WTC11 (cell line): ENCODE data around the gene MKLN1. TPM values are rescaled to one million over a fixed set of nuclear protein-coding genes. Genes with fewer than 3 reads are reported as not detected.

Experiments used
- ATAC-seq: fragments of 200-7000 bp; cut with Tn5 transposase; 2 replicates; pipeline ENCODE4 v1.10.0; 2021; ENCODE audit warnings: mild to moderate bottlenecking, moderate library complexity
- Bru-seq: library from RNA; stranded (reverse); fragments of 400-500 nt; gene quantifications from one replicate; lab custom pipeline; 2021; lab: Mats Ljungman, UMichigan
- CTCF ChIA-PET: fragments of 300-600 bp; sonication (Branson Sonifier 250); formaldehyde crosslinking; loops from one replicate; lab custom pipeline; 2021; ENCODE audit warnings: antibody characterized with exemption; lab: Charles Lee
- POLR2A ChIA-PET: fragments of 350-600 bp; sonication (Branson Sonifier 250); formaldehyde crosslinking; loops from one replicate; lab custom pipeline; 2021; ENCODE audit warnings: antibody characterized with exemption; lab: Charles Lee
- DNase-seq: peaks from one replicate; pipeline ENCODE4 v3.0.0; 2021; ENCODE audit warnings: low spot score
- H3K27ac Mint-ChIP-seq: 2 replicates; pipeline ENCODE4 v1.8.0; 2021; ENCODE audit warnings: mixed read lengths
- H3K27me3 Mint-ChIP-seq: 2 replicates; pipeline ENCODE4 v1.8.0; 2021; ENCODE audit warnings: low read depth, mild to moderate bottlenecking, moderate library complexity, mixed read lengths
- H3K36me3 Mint-ChIP-seq: 2 replicates; pipeline ENCODE4 v1.8.0; 2021; ENCODE audit warnings: mixed read lengths
- H3K4me1 Mint-ChIP-seq: 2 replicates; pipeline ENCODE4 v1.8.0; 2022; ENCODE audit warnings: mixed read lengths
- H3K4me3 Mint-ChIP-seq: 2 replicates; pipeline ENCODE4 v1.8.0; 2021; ENCODE audit warnings: mild to moderate bottlenecking, moderate library complexity, mixed read lengths
- H3K9me3 Mint-ChIP-seq: 2 replicates; pipeline ENCODE4 v1.8.0; 2021; ENCODE audit warnings: mixed read lengths
- ELF4 ChIP-seq: sonication (generic); formaldehyde crosslinking; IDR thresholded peaks from 2 replicates; pipeline ENCODE4 v1.8.1; 2022; ENCODE audit warnings: low read depth, mild to moderate bottlenecking, moderate library complexity, missing genetic modification reagents
- ESRRA ChIP-seq: sonication (generic); formaldehyde crosslinking; IDR thresholded peaks from 2 replicates; pipeline ENCODE4 v1.8.1; 2022; ENCODE audit warnings: mild to moderate bottlenecking, missing genetic modification reagents, borderline replicate concordance
- ETV6 ChIP-seq: sonication (generic); formaldehyde crosslinking; IDR thresholded peaks from 2 replicates; pipeline ENCODE4 v1.8.1; 2022; ENCODE audit warnings: mild to moderate bottlenecking, missing genetic modification reagents
- FOXK1 ChIP-seq: sonication (generic); formaldehyde crosslinking; IDR thresholded peaks from 2 replicates; pipeline ENCODE4 v1.8.0; 2022; ENCODE audit warnings: mild to moderate bottlenecking, moderate library complexity, missing genetic modification reagents
- FOXP1 ChIP-seq: sonication (generic); formaldehyde crosslinking; IDR thresholded peaks from 2 replicates; pipeline ENCODE4 v1.8.0; 2022; ENCODE audit warnings: missing genetic modification reagents, mild to moderate bottlenecking, moderate library complexity, borderline replicate concordance
- JUN ChIP-seq: sonication (generic); formaldehyde crosslinking; IDR thresholded peaks from 2 replicates; pipeline ENCODE4 v1.8.0; 2023; ENCODE audit warnings: mild to moderate bottlenecking, missing genetic modification reagents
- NFATC4 ChIP-seq: fragments of 250-450 bp; sonication (Bioruptor Pico); IDR thresholded peaks from 2 replicates; pipeline ENCODE4 v1.9.0; 2021; ENCODE audit warnings: mild to moderate bottlenecking
- PRRX2 ChIP-seq: fragments of 250-450 bp; sonication (Bioruptor Pico); IDR thresholded peaks from 2 replicates; pipeline ENCODE4 v1.8.0; 2021; ENCODE audit warnings: mild to moderate bottlenecking
- SMAD3 ChIP-seq: sonication (generic); formaldehyde crosslinking; IDR thresholded peaks from 2 replicates; pipeline ENCODE4 v1.8.0; 2022; ENCODE audit warnings: missing genetic modification reagents, mild to moderate bottlenecking, borderline replicate concordance
- TCF7 ChIP-seq: sonication (generic); formaldehyde crosslinking; IDR thresholded peaks from 2 replicates; pipeline ENCODE4 v1.8.0; 2022; ENCODE audit warnings: mild to moderate bottlenecking, low read depth, missing genetic modification reagents, moderate library complexity
- TEAD1 ChIP-seq: sonication (generic); formaldehyde crosslinking; IDR thresholded peaks from 2 replicates; pipeline ENCODE4 v1.8.0; 2022; ENCODE audit warnings: mild to moderate bottlenecking, missing genetic modification reagents
- TP53 ChIP-seq: sonication (generic); formaldehyde crosslinking; IDR thresholded peaks from 2 replicates; pipeline ENCODE4 v1.8.1; 2023; ENCODE audit warnings: mild to moderate bottlenecking, missing genetic modification reagents
- ZNF232 ChIP-seq: sonication (generic); formaldehyde crosslinking; IDR thresholded peaks from 2 replicates; pipeline ENCODE4 v1.8.0; 2022; ENCODE audit warnings: mild to moderate bottlenecking, missing genetic modification reagents
- ZNF317 ChIP-seq: sonication (generic); formaldehyde crosslinking; IDR thresholded peaks from 2 replicates; pipeline ENCODE4 v1.8.1; 2023; ENCODE audit warnings: low read depth, mild to moderate bottlenecking, moderate library complexity, missing genetic modification reagents, borderline replicate concordance
- long read RNA-seq, 3 experiments: library from RNA in 1 of 3; library from capped mRNA in 1 of 3; library from polyadenylated mRNA in 1 of 3; unstranded in 2 of 3; stranded (forward) in 1 of 3; transcript quantifications; one replicate each; pipeline ENCODE4 v2.0.0, GENCODE V29; 2021
- total RNA-seq: library from RNA; stranded (reverse); gene quantifications from 3 replicates; pipeline ENCODE4 v1.2.3, GENCODE V29; 2021
- TF ChIP-seq, protein P1 (sequence below): fragments of 200-600 bp; IDR thresholded peaks from 2 replicates; pipeline ENCODE4 v1.8.0; 2022; ENCODE audit warnings: antibody characterized with exemption
- TF ChIP-seq, protein P2 (sequence below): sonication (generic); formaldehyde crosslinking; IDR thresholded peaks from 2 replicates; pipeline ENCODE4 v1.8.1; 2022; ENCODE audit warnings: low read depth, missing genetic modification reagents, borderline replicate concordance
- TF ChIP-seq, protein P3 (sequence below): sonication (generic); formaldehyde crosslinking; IDR thresholded peaks from 2 replicates; pipeline ENCODE4 v1.8.0; 2022; ENCODE audit warnings: mild to moderate bottlenecking, missing genetic modification reagents
- TF ChIP-seq, protein P4 (sequence below): sonication (generic); formaldehyde crosslinking; IDR thresholded peaks from 2 replicates; pipeline ENCODE4 v1.8.0; 2023; ENCODE audit warnings: missing genetic modification reagents, mild to moderate bottlenecking, borderline replicate concordance
- TF ChIP-seq, protein P5 (sequence below): sonication (generic); formaldehyde crosslinking; IDR thresholded peaks from 2 replicates; pipeline ENCODE4 v1.8.0; 2022; ENCODE audit warnings: mild to moderate bottlenecking, missing genetic modification reagents
- TF ChIP-seq, protein P6 (sequence below): fragments of 250-450 bp; sonication (Bioruptor Pico); IDR thresholded peaks from 2 replicates; pipeline ENCODE4 v1.9.0; 2021; ENCODE audit warnings: moderate library complexity, mild to moderate bottlenecking, inconsistent platforms, borderline replicate concordance
- TF ChIP-seq, protein P7 (sequence below): sonication (generic); formaldehyde crosslinking; IDR thresholded peaks from 2 replicates; pipeline ENCODE4 v1.8.1; 2023; ENCODE audit warnings: mild to moderate bottlenecking, missing genetic modification reagents
- TF ChIP-seq, protein P8 (sequence below): sonication (generic); formaldehyde crosslinking; IDR thresholded peaks from 2 replicates; pipeline ENCODE4 v1.8.1; 2022; ENCODE audit warnings: mild to moderate bottlenecking, moderate library complexity, missing genetic modification reagents

The MKLN1 gene
- total RNA-seq (37.6 to 40.9 TPM (median 40.5 TPM) in 3 replicates), Bru-seq, nascent RNA (percentile 75 among the genes with signal in this experiment)
- long read RNA-seq, experiment 1, full-length matches to known transcripts: 158 of 263 reads
- long read RNA-seq, experiment 1, partial matches to known transcripts: 25 of 263 reads
- long read RNA-seq, experiment 1, other reads (novel, unspliced or antisense): 80 of 263 reads
- long read RNA-seq, experiment 2, full-length matches to known transcripts: 18 of 66 reads
- long read RNA-seq, experiment 2, partial matches to known transcripts: 14 of 66 reads
- long read RNA-seq, experiment 2, other reads (novel, unspliced or antisense): 34 of 66 reads
- long read RNA-seq, experiment 3, full-length matches to known transcripts: 30 of 74 reads
- long read RNA-seq, experiment 3, partial matches to known transcripts: 30 of 74 reads
- long read RNA-seq, experiment 3, other reads (novel, unspliced or antisense): 14 of 74 reads

DNA sequence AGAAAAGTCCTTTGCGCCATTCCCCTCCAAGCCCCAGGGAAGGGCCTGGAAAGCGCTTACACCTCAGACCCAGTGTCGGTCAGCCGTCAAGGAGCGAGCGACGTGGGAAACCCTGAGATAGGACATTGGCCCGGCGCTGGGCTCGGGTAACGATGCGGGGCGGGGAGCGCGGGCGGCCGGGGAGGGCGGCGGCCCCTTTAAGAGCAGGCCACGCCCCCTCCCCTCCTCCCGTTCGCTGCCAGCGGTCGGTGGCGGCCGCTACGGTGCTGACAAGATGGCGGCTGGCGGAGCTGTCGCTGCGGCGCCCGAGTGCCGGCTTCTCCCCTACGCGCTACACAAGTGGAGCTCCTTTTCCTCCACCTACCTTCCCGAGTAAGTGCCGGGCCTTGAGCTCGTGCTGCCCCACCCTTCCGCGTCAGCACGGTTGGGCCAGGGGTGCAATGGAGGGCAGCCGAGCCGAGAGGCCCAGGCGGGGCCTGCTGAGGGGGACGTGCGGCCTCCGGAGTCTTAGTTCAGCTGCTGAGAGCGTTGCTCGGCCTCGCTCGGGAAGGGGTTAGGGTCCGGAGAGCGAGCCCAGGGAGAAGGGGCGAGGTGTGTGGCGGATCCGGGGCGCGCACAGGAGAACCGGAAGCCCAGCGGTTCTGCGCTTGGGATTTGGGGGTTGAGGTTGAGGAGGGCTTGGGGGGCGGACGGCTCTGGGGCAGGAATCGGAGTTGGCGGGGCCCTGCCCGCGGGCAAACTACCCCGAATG, at the start of gene MKLN1:
Gene MKLN1, plus strand, starts transcription at position 251 of the 751 bp plus-strand sequence. Its CDS starts 24 bp downstream, at position 275.
- H3K9me3 Mint-ChIP-seq: no peaks in the 10 kb centered on the region
- ChIA-PET CTCF (interaction anchor here (0.6 to 1.9 kb wide), 6 partner anchors 9 to 431 kb away, joined by 3 to 8 read pairs (median 4); no protein-coding TSS in a partner anchor), POLR2A (interaction anchor here (1.1 to 1.5 kb wide), 2 partner anchors 10 to 218 kb away, joined by 3 to 5 read pairs; no protein-coding TSS in a partner anchor)
- H3K36me3 Mint-ChIP-seq: 0 out of 2 replicates have a peak, but pooled peaks cover 4% of the 10 kb centered on the region
- peak within 1 kb of the TSS; percentile 100 for H3K27ac Mint-ChIP-seq
- H3K4me3 Mint-ChIP-seq: peak within 1 kb of the TSS; percentile 97
- peaks cover 43% of the 10 kb centered on the region for H3K4me1 Mint-ChIP-seq
- ATAC-seq: peak; percentile 91
- DNase-seq: peak; percentile 95
- no peaks in the 10 kb centered on the region for H3K27me3 Mint-ChIP-seq
- TF ChIP-seq FOXP1 (CRISPR knock-in tag): peak; percentile 94
- TF ChIP-seq, protein P1, sequence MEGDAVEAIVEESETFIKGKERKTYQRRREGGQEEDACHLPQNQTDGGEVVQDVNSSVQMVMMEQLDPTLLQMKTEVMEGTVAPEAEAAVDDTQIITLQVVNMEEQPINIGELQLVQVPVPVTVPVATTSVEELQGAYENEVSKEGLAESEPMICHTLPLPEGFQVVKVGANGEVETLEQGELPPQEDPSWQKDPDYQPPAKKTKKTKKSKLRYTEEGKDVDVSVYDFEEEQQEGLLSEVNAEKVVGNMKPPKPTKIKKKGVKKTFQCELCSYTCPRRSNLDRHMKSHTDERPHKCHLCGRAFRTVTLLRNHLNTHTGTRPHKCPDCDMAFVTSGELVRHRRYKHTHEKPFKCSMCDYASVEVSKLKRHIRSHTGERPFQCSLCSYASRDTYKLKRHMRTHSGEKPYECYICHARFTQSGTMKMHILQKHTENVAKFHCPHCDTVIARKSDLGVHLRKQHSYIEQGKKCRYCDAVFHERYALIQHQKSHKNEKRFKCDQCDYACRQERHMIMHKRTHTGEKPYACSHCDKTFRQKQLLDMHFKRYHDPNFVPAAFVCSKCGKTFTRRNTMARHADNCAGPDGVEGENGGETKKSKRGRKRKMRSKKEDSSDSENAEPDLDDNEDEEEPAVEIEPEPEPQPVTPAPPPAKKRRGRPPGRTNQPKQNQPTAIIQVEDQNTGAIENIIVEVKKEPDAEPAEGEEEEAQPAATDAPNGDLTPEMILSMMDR: no peak
- TF ChIP-seq TP53 (CRISPR knock-in tag): no peak; the same call in 1 of the 2 replicates
- peak; percentile 58; the same call in 1 of the 2 replicates for TF ChIP-seq SMAD3 (CRISPR knock-in tag)
- TF ChIP-seq, protein P2, sequence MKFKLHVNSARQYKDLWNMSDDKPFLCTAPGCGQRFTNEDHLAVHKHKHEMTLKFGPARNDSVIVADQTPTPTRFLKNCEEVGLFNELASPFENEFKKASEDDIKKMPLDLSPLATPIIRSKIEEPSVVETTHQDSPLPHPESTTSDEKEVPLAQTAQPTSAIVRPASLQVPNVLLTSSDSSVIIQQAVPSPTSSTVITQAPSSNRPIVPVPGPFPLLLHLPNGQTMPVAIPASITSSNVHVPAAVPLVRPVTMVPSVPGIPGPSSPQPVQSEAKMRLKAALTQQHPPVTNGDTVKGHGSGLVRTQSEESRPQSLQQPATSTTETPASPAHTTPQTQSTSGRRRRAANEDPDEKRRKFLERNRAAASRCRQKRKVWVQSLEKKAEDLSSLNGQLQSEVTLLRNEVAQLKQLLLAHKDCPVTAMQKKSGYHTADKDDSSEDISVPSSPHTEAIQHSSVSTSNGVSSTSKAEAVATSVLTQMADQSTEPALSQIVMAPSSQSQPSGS (CRISPR knock-in tag): no peak
- peak; percentile 81 for TF ChIP-seq ZNF232
- TF ChIP-seq, protein P3, sequence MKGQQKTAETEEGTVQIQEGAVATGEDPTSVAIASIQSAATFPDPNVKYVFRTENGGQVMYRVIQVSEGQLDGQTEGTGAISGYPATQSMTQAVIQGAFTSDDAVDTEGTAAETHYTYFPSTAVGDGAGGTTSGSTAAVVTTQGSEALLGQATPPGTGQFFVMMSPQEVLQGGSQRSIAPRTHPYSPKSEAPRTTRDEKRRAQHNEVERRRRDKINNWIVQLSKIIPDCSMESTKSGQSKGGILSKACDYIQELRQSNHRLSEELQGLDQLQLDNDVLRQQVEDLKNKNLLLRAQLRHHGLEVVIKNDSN: peak; percentile 64
- TF ChIP-seq ELF4 (CRISPR knock-in tag): no peak
- no peak for TF ChIP-seq NFATC4 (CRISPR knock-in tag)
- no peak for TF ChIP-seq ESRRA (CRISPR knock-in tag)
- peak; percentile 65; the same call in 1 of the 2 replicates for TF ChIP-seq ETV6 (CRISPR knock-in tag)
- TF ChIP-seq, protein P4, sequence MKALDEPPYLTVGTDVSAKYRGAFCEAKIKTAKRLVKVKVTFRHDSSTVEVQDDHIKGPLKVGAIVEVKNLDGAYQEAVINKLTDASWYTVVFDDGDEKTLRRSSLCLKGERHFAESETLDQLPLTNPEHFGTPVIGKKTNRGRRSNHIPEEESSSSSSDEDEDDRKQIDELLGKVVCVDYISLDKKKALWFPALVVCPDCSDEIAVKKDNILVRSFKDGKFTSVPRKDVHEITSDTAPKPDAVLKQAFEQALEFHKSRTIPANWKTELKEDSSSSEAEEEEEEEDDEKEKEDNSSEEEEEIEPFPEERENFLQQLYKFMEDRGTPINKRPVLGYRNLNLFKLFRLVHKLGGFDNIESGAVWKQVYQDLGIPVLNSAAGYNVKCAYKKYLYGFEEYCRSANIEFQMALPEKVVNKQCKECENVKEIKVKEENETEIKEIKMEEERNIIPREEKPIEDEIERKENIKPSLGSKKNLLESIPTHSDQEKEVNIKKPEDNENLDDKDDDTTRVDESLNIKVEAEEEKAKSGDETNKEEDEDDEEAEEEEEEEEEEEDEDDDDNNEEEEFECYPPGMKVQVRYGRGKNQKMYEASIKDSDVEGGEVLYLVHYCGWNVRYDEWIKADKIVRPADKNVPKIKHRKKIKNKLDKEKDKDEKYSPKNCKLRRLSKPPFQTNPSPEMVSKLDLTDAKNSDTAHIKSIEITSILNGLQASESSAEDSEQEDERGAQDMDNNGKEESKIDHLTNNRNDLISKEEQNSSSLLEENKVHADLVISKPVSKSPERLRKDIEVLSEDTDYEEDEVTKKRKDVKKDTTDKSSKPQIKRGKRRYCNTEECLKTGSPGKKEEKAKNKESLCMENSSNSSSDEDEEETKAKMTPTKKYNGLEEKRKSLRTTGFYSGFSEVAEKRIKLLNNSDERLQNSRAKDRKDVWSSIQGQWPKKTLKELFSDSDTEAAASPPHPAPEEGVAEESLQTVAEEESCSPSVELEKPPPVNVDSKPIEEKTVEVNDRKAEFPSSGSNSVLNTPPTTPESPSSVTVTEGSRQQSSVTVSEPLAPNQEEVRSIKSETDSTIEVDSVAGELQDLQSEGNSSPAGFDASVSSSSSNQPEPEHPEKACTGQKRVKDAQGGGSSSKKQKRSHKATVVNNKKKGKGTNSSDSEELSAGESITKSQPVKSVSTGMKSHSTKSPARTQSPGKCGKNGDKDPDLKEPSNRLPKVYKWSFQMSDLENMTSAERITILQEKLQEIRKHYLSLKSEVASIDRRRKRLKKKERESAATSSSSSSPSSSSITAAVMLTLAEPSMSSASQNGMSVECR (CRISPR knock-in tag): peak; percentile 77
- TF ChIP-seq, protein P5, sequence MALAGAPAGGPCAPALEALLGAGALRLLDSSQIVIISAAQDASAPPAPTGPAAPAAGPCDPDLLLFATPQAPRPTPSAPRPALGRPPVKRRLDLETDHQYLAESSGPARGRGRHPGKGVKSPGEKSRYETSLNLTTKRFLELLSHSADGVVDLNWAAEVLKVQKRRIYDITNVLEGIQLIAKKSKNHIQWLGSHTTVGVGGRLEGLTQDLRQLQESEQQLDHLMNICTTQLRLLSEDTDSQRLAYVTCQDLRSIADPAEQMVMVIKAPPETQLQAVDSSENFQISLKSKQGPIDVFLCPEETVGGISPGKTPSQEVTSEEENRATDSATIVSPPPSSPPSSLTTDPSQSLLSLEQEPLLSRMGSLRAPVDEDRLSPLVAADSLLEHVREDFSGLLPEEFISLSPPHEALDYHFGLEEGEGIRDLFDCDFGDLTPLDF (CRISPR knock-in tag): peak; percentile 79
- 0 out of 2 replicates have a peak, but pooled peaks have one; percentile 60 for TF ChIP-seq FOXK1 (CRISPR knock-in tag)
- TF ChIP-seq ZNF317: no peak
- peak; percentile 81 for TF ChIP-seq TEAD1
- TF ChIP-seq, protein P6, sequence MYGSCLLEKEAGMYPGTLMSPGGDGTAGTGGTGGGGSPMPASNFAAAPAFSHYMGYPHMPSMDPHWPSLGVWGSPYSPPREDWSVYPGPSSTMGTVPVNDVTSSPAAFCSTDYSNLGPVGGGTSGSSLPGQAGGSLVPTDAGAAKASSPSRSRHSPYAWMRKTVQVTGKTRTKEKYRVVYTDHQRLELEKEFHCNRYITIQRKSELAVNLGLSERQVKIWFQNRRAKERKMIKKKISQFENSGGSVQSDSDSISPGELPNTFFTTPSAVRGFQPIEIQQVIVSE (CRISPR knock-in tag): no peak
- TF ChIP-seq, protein P7, sequence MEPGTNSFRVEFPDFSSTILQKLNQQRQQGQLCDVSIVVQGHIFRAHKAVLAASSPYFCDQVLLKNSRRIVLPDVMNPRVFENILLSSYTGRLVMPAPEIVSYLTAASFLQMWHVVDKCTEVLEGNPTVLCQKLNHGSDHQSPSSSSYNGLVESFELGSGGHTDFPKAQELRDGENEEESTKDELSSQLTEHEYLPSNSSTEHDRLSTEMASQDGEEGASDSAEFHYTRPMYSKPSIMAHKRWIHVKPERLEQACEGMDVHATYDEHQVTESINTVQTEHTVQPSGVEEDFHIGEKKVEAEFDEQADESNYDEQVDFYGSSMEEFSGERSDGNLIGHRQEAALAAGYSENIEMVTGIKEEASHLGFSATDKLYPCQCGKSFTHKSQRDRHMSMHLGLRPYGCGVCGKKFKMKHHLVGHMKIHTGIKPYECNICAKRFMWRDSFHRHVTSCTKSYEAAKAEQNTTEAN: peak; percentile 94
- TF ChIP-seq TCF7 (CRISPR knock-in tag): no peak
- peak; percentile 72; the same call in 1 of the 2 replicates for TF ChIP-seq JUN (CRISPR knock-in tag)
- TF ChIP-seq, protein P8, sequence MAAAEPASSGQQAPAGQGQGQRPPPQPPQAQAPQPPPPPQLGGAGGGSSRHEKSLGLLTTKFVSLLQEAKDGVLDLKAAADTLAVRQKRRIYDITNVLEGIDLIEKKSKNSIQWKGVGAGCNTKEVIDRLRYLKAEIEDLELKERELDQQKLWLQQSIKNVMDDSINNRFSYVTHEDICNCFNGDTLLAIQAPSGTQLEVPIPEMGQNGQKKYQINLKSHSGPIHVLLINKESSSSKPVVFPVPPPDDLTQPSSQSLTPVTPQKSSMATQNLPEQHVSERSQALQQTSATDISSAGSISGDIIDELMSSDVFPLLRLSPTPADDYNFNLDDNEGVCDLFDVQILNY (CRISPR knock-in tag): peak; percentile 63; the same call in 1 of the 2 replicates
- no peak for TF ChIP-seq PRRX2
